ENCODE data around the gene EGLN2.
"Not testable (repeated sequence)": the region's sequence is repeated elsewhere in the genome, so short reads cannot be mapped to it uniquely, and the experiment has no call there.

Gene EGLN2

DNA sequence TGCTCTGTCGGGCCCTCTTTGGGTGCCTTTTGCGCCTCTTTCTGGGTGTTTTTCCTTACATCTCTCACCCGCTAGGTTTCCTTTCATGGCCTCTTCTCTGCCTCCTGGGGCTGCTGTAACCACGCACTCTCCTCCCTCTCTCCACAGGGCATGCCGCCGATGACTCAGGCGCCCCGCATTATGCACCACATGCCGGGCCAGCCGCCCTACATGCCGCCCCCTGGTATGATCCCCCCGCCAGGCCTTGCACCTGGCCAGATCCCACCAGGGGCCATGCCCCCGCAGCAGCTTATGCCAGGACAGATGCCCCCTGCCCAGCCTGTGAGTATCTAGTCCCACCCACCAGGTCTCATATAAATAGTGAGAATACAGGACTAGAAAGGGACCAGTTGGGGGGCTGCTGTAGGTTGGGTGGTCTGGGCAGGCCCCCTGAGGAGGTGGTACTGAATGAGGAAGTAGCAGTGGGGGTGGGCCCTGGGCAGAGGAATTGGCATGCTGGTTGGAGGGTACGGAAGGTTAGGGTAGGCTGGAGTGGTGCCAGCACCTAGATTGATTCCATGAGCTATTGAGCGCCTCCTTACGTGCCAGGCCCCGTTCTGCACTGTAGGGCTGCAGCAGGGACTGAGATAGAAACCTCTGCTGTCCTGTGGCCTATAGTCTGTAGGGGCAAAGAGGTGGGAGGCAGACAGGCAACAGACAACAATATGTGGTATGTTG lies 36.1 kb upstream of the EGLN2 start:
- no peaks in the 10 kb centered on the region for H3K9me3 ChIP-seq (ENCODE audit: severe bottlenecking)
- TF ChIP-seq, protein P1, sequence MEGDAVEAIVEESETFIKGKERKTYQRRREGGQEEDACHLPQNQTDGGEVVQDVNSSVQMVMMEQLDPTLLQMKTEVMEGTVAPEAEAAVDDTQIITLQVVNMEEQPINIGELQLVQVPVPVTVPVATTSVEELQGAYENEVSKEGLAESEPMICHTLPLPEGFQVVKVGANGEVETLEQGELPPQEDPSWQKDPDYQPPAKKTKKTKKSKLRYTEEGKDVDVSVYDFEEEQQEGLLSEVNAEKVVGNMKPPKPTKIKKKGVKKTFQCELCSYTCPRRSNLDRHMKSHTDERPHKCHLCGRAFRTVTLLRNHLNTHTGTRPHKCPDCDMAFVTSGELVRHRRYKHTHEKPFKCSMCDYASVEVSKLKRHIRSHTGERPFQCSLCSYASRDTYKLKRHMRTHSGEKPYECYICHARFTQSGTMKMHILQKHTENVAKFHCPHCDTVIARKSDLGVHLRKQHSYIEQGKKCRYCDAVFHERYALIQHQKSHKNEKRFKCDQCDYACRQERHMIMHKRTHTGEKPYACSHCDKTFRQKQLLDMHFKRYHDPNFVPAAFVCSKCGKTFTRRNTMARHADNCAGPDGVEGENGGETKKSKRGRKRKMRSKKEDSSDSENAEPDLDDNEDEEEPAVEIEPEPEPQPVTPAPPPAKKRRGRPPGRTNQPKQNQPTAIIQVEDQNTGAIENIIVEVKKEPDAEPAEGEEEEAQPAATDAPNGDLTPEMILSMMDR (IDR thresholded peaks at IDR 0.05; ENCODE audit: low read depth, low read length), result no peak
- H3K4me3 ChIP-seq (ENCODE audit: low read depth, low read length), result no peak overlapping the region
- H3K27ac ChIP-seq, result no peak overlapping the region
- DNase-seq, result no peak
- peaks cover 82% of the 10 kb centered on the region for H3K36me3 ChIP-seq
- H3K27me3 ChIP-seq (ENCODE audit: insufficient read depth, low read depth, severe bottlenecking), result no peaks in the 10 kb centered on the region

DNA sequence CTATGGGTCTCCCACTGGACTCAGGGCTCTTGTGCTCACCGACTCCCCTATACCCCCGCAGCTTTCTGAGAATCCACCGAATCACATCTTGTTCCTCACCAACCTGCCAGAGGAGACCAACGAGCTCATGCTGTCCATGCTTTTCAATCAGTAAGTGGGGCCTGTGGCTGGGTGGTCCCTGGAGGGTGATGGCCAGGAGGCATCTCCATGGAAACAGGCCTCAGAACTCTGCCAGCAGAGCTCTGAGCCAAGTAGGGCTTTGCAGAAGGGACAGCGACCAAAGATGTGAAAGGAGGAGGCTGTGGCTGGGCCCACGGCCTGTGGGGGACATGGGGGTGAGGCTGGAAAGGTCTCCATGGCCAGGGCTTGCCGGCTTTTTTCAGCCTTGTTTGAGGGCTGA lies 35.5 kb upstream of the EGLN2 start:
- no peak for DNase-seq
- TF ChIP-seq, protein P1 (IDR thresholded peaks at IDR 0.05; ENCODE audit: low read depth, low read length), result no peak
- peaks cover 76% of the 10 kb centered on the region for H3K36me3 ChIP-seq
- H3K4me3 ChIP-seq (ENCODE audit: low read depth, low read length), result no peak overlapping the region
- no peaks in the 10 kb centered on the region for H3K9me3 ChIP-seq (ENCODE audit: severe bottlenecking)
- H3K27me3 ChIP-seq (ENCODE audit: insufficient read depth, low read depth, severe bottlenecking), result no peaks in the 10 kb centered on the region
- H3K27ac ChIP-seq, result no peak overlapping the region

DNA sequence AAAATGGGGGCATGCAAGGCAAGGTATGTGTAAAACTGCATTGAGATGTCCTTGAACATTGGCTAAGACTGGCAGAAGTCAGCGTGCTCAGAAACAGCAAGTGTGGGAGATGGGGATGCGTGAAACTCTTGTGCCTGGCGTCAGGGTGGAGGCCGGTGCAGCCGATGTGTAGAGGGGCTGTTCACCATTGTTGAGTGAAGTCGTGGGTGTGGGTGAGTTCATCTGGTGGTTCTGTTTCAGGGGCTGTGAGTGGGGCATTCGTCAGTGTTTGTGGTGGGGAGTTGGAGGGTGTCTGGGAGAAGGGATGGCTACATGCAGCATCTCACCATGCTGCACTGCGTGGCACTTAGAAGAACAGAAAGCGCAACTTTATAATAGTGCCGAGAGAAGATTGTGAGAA lies 35.0 kb upstream of the EGLN2 start:
- Histone ChIP-seq H3K27me3 (ENCODE audit: insufficient read depth, low read depth, severe bottlenecking) (no peaks in the 10 kb centered on the region), H3K4me3 (ENCODE audit: low read depth, low read length) (no peak overlapping the region), H3K27ac (no peak overlapping the region), H3K9me3 (ENCODE audit: severe bottlenecking) (no peaks in the 10 kb centered on the region), H3K36me3 (peaks cover 72% of the 10 kb centered on the region)
- TF ChIP-seq, protein P1 (IDR thresholded peaks at IDR 0.05; ENCODE audit: low read depth, low read length), result no peak
- no peak for DNase-seq

DNA sequence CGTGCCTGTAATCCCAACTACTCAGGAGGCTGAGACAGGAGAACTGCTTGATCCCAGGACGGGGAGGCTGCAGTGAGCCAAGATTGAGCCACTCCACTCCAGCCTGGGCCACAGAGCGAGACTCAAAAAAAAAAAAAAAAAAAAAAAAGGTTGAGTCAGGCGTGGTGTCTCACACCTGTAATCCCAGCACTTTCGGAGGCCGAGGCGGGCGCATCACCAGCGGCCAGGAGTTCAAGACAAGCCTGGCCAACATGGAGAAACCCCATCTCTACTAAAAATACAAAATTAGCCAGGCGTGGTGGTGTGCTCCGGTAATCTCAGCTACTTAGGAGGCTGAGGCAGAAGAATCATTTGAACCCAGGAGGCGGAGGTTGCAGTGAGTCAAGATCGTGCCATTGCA lies 32.6 kb upstream of the EGLN2 start:
- H3K36me3 ChIP-seq, result peaks cover 50% of the 10 kb centered on the region
- H3K27me3 ChIP-seq (ENCODE audit: insufficient read depth, low read depth, severe bottlenecking); H3K27ac ChIP-seq; DNase-seq; H3K4me3 ChIP-seq (ENCODE audit: low read depth, low read length); H3K9me3 ChIP-seq (ENCODE audit: severe bottlenecking): not testable (repeated sequence)

DNA sequence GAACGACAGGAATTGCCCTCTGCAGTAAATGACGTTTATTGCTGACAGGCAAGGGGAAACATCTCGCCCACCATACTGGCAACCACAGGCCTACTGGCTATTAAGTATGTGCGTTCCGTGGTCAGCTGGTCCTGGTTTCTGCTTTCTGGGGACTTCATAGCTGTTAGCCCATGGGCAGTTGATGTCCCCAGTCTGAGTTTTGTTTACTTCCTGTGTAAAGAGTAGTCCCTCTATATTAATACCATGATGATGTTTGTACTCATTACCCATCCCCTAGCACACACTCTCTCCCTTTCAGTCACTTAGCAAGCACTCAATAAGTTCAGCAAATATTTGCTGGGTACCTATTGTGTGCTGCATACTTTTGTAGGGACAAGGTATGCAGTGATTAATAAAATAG lies 30.1 kb upstream of the EGLN2 start:
- Histone ChIP-seq H3K36me3 (peaks cover 26% of the 10 kb centered on the region), H3K27ac (no peak overlapping the region), H3K4me3 (ENCODE audit: low read depth, low read length) (no peak overlapping the region), H3K27me3 (ENCODE audit: insufficient read depth, low read depth, severe bottlenecking) (no peaks in the 10 kb centered on the region), H3K9me3 (ENCODE audit: severe bottlenecking) (peaks cover 2% of the 10 kb centered on the region)
- no peak for DNase-seq
- TF ChIP-seq, protein P1 (IDR thresholded peaks at IDR 0.05; ENCODE audit: low read depth, low read length), result no peak

DNA sequence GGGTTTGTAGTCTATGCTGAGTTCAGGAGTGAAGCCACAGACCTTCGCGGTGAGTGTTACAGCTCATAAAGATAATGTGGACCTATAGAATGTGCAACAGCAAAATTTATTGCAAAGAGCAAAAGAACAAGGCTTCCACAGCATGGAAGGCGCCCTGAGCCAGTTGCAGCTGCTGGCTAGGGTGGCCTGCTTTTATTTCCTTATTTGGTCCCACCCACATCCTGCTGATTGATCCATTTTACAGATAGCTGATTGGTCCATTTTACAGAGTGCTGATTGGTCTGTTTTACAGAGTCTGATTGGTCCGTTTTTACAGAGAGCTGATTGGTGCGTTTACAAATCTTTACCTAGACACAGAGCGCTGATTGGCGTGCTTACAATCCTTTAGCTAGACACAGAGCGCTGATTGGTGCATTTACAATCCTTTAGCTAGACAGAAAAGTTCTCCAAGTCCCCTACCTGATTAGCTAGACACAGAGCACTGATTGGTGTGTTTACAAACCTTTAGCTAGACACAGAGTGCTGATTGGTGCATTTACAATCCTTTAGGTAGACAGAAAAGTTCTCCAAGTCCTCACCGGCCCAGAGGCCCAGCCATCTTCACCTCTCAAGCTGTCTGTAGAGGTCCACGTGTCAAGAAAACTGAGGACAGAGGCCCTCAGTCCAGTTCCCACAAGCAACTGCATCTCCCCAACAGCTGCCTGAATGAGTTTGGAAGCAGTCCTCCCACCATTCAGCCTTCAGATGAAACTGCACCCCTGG lies 27.7 kb upstream of the EGLN2 start:
- not testable (repeated sequence) for H3K27ac ChIP-seq; H3K9me3 ChIP-seq (ENCODE audit: severe bottlenecking); H3K36me3 ChIP-seq; H3K27me3 ChIP-seq (ENCODE audit: insufficient read depth, low read depth, severe bottlenecking); H3K4me3 ChIP-seq (ENCODE audit: low read depth, low read length); DNase-seq
